DMS 273 treated with DMSO at 0.1 percent for 48 hours (cell line): ENCODE measurements around the gene BACH2.

Experiments
- DNase-seq: peaks from one replicate; lab custom pipeline; 2025; lab: John Stamatoyannopoulos, UW

The BACH2 gene

GRCh38 chr6:89966913-89967312 lies 329.7 kb downstream of the BACH2 start:
- no peak for DNase-seq

- DNase-seq: peak; percentile 54
These were observed 330.5 kb downstream of the BACH2 start for GRCh38 chr6:89966228-89966544.

- no peak for DNase-seq
These were observed 331.0 kb downstream of the BACH2 start for GRCh38 chr6:89965441-89966227.

- no peak for DNase-seq
These were observed 333.3 kb downstream of the BACH2 start for GRCh38 chr6:89963391-89963790.

GRCh38 chr6:89961481-89961880 lies 335.2 kb downstream of the BACH2 start:
- no peak for DNase-seq

- no peak for DNase-seq
These were observed 336.8 kb downstream of the BACH2 start for GRCh38 chr6:89959883-89960282.

- DNase-seq: no peak
These were observed 340.5 kb downstream of the BACH2 start for GRCh38 chr6:89956182-89956581.

- DNase-seq: no peak
These were observed 341.3 kb downstream of the BACH2 start for GRCh38 chr6:89955364-89955763.

GRCh38 chr6:89954721-89955148 lies 341.9 kb downstream of the BACH2 start:
- no peak for DNase-seq

- no peak for DNase-seq
These were observed 344.0 kb downstream of the BACH2 start for GRCh38 chr6:89952686-89953085.

- no peak for DNase-seq
These were observed 344.5 kb downstream of the BACH2 start for GRCh38 chr6:89952105-89952671.

- DNase-seq: no peak
These were observed 345.0 kb downstream of the BACH2 start for GRCh38 chr6:89951574-89952104.

GRCh38 chr6:89950879-89951391 lies 345.7 kb downstream of the BACH2 start:
- no peak for DNase-seq

- DNase-seq: no peak
These were observed 346.2 kb downstream of the BACH2 start for GRCh38 chr6:89950446-89950845.

GRCh38 chr6:89948876-89949275 lies 347.8 kb downstream of the BACH2 start:
- DNase-seq: no peak

GRCh38 chr6:89944826-89945407 lies 351.7 kb downstream of the BACH2 start:
- DNase-seq: no peak

- no peak for DNase-seq
These were observed 352.4 kb downstream of the BACH2 start for GRCh38 chr6:89944181-89944755.

GRCh38 chr6:89942601-89943000 lies 354.0 kb downstream of the BACH2 start:
- no peak for DNase-seq

GRCh38 chr6:89941763-89942497 lies 354.7 kb downstream of the BACH2 start:
- DNase-seq: no peak

GRCh38 chr6:89941031-89941762 lies 355.4 kb downstream of the BACH2 start:
- no peak for DNase-seq
